HG03442 (cell line): ENCODE data around the gene TBC1D22A.

Source experiments
- ATAC-seq: cut with Tn5 transposase; IDR thresholded peaks from one replicate; pipeline ENCODE4 v1.9.1; 2021; ENCODE audit warnings: mild to moderate bottlenecking, moderate library complexity; ENCODE audit not compliant: unreplicated experiment

The TBC1D22A gene

DNA sequence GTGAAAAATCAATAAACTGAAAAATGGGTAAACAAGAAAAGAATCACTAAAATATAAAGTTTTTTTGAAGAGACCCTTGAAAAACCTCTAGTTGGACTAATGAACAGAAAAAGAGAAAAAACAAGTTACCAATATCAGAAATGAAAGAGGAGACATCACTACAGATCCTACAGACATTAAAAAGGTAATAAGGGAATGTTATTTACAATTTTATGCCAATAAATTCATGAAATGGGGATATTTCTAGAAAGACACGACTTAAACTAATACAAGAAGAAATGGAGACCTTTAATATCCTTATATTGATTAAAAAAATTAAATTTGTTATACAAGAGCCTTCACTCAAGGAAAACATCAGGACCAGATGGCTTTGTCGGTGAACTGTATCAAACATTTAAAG is 109.4 kb downstream of the TBC1D22A start:
- no peak for ATAC-seq

DNA sequence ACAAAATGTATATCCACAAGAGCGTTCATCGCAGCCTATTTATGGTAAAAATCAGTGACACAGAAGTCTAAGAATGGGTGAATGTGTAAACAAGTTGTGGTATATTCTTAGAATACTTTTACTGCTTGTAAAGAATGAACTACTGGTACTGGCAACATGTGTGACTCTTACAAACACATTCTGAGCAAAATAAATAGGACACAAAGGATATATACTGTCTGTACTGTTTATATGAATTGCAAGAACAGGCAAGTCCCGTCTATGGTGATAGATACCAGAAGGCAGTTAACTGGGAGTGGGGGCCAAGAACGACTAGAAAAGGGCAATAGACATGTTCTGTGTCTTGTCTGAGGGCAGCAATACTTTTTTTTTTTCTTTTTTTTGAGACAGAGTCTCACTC is 112.6 kb downstream of the TBC1D22A start:
- no peak for ATAC-seq

GRCh38 chr22:46876357-46876934 is 114.0 kb downstream of the TBC1D22A start:
- no peak for ATAC-seq

GRCh38 chr22:46878191-46878948 is 115.9 kb downstream of the TBC1D22A start:
- ATAC-seq: no peak

- no peak for ATAC-seq
These were observed 116.6 kb downstream of the TBC1D22A start for GRCh38 chr22:46879083-46879482.

DNA sequence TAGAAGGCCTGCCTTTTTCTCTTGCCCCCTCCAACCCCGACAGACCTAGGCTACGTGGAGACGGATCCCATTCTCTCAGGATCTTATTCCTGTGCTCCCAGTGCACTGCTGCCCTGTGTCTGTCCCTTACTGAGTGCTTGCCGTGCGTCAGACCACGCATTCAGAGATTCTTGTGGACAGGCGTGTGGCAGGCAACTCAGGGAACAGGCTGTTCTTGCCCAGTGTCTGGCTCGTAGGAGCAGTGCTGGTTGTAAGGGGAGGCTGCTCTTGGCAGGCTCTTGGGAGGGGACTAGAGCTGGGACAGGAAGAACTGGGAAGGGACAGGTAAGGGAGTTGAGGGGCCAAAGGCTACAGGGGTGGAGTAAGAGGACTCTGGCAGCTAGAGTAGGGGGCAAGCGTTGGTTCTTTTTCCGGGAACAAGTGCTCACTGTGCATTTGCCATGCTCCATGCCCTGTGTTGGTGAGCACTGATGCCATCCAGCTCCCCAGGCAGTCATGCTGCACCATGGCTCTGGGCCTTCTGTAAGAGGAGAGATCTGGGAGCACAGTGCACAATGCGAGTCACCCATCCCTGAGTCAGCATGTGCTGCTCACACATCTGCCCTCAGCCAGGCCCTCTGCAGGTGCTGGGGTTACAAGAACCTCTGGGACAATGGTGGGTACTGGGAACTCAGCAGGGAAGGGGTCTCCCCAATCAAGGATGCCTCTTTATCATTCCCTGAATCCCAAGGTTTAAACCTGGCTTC is 119.1 kb downstream of the TBC1D22A start:
- ATAC-seq: no peak

- ATAC-seq: no peak
These were observed 120.9 kb downstream of the TBC1D22A start for GRCh38 chr22:46883092-46883910.

- ATAC-seq: no peak
These were observed 121.9 kb downstream of the TBC1D22A start for GRCh38 chr22:46884365-46884764.

GRCh38 chr22:46887978-46888377 is 125.5 kb downstream of the TBC1D22A start:
- ATAC-seq: no peak

DNA sequence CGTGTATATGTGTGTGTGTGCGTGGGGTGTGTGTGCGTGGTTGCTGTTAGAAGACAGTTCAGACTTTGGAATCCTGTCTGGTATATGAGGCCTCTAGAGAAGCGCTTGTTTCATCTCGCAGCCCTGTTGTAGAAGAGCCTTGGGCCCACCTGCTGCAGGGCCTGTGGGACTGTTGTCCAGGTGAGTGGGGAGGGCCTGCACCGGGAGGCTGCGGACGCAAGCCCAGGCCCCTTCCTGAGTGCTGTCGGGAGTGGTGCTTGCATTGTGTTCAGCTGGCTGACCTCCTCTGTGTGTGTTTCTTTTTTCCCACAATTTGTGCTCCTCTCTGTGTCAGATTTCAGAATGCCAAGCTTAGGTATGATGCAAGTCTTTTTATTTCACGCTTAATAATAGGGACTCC is 128.4 kb downstream of the TBC1D22A start:
- ATAC-seq: no peak

DNA sequence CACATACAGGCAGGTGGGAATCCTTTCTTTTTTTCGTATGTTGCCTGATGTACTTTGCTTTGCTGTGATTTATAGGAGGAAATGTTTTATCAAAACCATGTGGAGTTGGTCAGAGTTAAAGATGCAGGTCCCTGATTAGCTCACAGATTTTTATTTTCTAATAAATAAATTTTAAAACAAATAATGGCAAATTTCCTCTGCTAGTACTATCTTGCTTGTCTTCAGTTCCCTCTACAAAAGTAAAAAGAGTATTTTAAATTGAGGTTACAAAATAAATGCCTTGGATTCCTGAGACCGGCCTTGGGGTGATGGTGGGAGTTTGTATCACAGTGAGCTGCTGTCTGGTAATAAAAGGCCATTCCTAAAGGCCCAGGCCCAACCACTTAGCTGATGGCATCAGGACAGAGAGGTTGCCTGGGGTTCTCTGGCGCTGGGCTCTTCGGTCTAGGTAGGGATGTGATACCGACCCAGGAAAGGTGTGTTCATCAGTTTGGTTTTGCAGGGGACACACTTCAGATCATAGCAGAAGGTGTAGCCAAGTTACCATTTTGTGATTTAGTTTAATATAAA is 129.0 kb downstream of the TBC1D22A start:
- ATAC-seq: no peak

DNA sequence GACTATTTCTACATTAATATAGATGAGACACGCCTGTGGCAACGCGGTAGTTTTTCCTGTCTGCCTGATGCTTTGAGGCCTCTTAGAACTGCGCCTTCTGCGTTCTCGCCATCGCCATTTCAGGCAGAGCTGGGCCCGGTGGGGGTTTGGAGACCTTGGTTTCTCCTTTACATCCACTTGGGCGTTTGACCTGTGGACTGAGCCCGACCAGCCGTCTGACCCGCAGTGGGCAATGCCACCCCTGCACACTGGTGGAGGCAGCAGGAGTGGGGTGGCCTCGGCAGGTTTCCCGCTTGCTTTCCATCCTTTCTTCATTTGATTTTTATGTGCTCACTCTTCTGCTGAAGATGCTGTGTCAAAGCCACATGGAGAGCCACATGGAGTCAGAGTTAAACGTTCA is 130.4 kb downstream of the TBC1D22A start:
- no peak for ATAC-seq

- no peak for ATAC-seq
These were observed 131.0 kb downstream of the TBC1D22A start for GRCh38 chr22:46893281-46894020.

- no peak for ATAC-seq
These were observed 131.7 kb downstream of the TBC1D22A start for GRCh38 chr22:46894081-46894671.

- ATAC-seq: no peak
These were observed 132.6 kb downstream of the TBC1D22A start for GRCh38 chr22:46894851-46895640.

- ATAC-seq: no peak
These were observed 133.3 kb downstream of the TBC1D22A start for GRCh38 chr22:46895753-46896152.

- no peak for ATAC-seq
These were observed 133.7 kb downstream of the TBC1D22A start for GRCh38 chr22:46896166-46896565.

GRCh38 chr22:46896568-46897245 is 134.3 kb downstream of the TBC1D22A start:
- no peak for ATAC-seq
